ENCODE measurements around the gene KCNK1. TPM values are rescaled to one million over a fixed set of nuclear protein-coding genes. Genes with fewer than 3 reads are reported as not detected.

The KCNK1 gene
- total and polyA plus RNA-seq, 2 of the 13 experiments (the other 11 are each of a cell fraction or from before 2014, with no cell fraction given) = not detected

GRCh38 chr1:233651563-233652233 is 37.8 kb downstream of the KCNK1 start (continued):
- TF ChIP-seq RBM39 (IDR thresholded peaks at IDR 0.05; ENCODE audit: low read depth, low read length, poor library complexity, severe bottlenecking) (no peak), JUNB (CRISPR knock-in tag; IDR thresholded peaks at IDR 0.05; ENCODE audit: borderline replicate concordance) (no peak), CSRNP1 (CRISPR knock-in tag; IDR thresholded peaks at IDR 0.05) (no peak), FOXO1 (CRISPR knock-in tag; IDR thresholded peaks at IDR 0.05) (no peak), ZNF746 (CRISPR knock-in tag; IDR thresholded peaks at IDR 0.05) (no peak), ZNF850 (CRISPR knock-in tag; conservative IDR thresholded peaks at IDR 0.05) (no peak), ZNF891 (CRISPR knock-in tag; IDR thresholded peaks at IDR 0.05) (no peak), FOXC1 (CRISPR knock-in tag; IDR thresholded peaks at IDR 0.05; ENCODE audit: borderline replicate concordance) (no peak), ZNF292 (CRISPR knock-in tag; IDR thresholded peaks at IDR 0.05; ENCODE audit: borderline replicate concordance, low read depth) (no peak)
- TF ChIP-seq, protein P1, sequence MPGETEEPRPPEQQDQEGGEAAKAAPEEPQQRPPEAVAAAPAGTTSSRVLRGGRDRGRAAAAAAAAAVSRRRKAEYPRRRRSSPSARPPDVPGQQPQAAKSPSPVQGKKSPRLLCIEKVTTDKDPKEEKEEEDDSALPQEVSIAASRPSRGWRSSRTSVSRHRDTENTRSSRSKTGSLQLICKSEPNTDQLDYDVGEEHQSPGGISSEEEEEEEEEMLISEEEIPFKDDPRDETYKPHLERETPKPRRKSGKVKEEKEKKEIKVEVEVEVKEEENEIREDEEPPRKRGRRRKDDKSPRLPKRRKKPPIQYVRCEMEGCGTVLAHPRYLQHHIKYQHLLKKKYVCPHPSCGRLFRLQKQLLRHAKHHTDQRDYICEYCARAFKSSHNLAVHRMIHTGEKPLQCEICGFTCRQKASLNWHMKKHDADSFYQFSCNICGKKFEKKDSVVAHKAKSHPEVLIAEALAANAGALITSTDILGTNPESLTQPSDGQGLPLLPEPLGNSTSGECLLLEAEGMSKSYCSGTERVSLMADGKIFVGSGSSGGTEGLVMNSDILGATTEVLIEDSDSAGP (CRISPR knock-in tag; IDR thresholded peaks at IDR 0.05; ENCODE audit: borderline replicate concordance) = no peak
